HG02759 (cell line): ENCODE measurements around the gene RAI14.

ENCODE experiments used
- ATAC-seq: cut with Tn5 transposase; IDR thresholded peaks from one replicate; pipeline ENCODE4 v1.9.1; 2021; ENCODE audit warnings: mild to moderate bottlenecking, moderate library complexity; ENCODE audit not compliant: unreplicated experiment

RAI14 gene

DNA sequence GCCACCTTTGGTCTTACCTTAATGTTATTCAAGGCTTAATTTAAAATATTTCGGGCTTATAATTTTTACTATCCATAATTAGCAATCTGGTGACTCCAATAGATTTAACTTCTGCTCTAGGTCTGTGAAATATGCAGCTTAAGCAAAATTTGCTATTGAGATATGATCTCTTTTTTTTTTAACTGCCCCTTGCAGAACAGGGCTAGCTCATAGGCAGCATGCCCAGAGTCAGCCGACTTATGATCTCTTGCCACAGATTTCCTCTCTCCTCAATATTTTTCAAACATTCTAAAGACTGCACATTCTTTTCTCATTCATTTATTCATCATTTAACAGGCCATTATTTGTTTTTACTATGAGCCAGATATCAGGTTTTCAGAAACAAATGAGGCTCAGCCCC is 187.4 kb downstream of the RAI14 start:
- ATAC-seq = no peak

DNA sequence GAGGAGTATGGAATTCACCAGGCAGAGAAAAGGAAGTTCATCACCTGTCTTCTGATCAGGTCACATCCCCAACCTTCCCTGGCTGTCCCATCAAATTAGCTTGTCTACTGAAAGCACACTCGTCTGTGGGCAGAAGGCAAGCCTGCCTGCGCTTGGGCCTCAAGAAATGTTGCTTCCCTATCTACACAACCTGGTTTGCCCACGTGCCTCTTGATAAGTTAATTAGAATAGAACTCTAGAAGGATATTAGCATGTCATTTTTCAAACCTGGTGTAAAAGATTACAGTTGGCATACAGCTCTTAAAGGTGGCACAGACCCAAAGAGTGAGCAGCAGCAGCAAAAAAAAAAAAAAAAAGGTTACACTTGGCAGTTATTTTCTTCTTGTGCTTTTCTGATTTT is 188.0 kb downstream of the RAI14 start:
- ATAC-seq = no peak

DNA sequence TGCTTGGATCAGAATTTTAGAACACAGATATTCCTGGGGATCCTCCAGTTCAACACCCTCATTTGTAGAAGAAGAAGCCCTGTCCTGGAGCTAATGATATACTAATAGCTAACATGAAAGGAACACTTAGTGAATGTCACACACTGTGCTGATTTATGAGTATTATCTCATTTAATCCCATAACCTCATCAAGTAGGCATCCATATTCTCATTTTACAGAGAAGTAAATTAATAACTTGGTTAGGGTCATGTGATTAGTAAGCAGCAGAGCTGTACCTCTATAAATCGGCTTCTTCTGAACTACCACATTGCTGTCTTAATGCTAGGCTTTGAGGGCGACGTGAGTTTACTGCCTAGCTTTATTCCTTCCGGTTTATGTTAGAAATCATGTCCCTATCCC is 188.9 kb downstream of the RAI14 start:
- no peak for ATAC-seq

DNA sequence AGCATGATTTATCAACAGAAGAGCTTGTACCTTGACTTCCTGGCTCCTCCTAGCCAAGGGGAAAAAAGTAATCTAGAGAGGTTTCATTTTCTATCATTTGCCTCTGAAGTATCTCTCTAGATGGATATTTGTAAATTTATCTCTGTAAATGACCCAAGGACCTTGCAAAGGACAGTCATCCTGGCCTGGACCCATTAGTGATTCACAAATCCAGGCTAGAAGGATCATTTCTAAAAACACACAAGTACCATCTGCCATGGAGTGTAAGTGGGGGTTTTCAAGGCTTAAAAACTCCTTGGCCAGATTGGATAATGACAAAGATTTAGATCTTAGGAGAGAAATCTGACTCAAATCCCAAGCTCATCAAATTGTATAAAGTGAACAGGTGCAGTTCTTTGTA is 190.9 kb downstream of the RAI14 start:
- ATAC-seq = no peak

DNA sequence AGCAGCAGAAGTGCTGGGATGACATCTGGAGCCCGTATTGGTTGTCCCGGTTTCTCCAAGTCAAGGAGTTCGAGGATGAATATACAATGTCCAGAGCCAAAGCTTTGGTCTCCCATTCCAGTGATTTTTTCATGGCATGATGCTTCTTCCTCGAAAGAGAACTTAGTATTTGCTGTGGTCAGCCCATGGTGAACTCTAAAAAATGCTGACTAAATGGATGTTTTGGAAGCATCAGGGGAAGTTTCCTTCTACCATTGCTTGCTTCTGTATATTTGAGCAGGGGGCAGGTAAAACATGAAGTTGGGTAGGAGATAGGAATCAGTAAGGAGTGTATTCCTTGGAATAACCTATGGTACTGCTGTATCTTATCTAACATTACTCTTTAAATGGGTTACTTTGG is 191.4 kb downstream of the RAI14 start:
- no peak for ATAC-seq

DNA sequence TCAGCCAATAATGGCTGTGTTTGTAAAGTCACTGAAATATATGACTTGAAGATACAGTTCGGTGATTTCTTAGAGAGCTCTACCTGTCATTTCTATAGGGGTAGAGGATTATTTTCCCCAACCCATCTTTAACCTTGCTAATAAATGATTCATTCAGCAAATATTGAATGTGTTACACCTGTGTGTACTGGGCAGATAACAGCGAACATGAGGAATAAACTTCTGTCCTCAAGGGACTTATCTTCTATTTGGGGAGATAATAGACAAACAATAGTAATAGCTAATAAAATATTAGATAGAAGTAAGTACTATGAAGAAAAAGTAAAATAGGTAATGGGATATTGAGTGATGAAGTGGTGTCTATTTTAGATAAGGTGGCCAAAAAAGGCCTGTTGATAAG is 192.1 kb downstream of the RAI14 start:
- no peak for ATAC-seq

DNA sequence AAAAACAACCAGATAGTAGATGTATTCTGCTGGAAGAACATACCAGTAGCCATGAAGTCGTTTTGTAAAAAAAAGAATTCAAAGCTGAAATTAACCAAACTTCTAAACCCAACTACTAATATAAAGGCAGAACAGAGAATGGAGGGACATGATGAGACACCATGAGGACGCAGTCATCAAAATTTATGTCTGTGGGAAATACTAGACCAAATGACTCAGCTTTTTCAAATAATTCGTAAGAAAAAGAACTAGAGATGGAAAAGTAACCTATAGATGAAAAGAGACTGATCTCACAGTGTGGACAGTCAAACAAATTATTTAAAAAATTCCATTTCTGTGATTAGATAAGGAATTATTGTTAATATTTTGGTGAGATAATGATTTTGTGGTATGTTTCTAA is 193.1 kb downstream of the RAI14 start:
- no peak for ATAC-seq

DNA sequence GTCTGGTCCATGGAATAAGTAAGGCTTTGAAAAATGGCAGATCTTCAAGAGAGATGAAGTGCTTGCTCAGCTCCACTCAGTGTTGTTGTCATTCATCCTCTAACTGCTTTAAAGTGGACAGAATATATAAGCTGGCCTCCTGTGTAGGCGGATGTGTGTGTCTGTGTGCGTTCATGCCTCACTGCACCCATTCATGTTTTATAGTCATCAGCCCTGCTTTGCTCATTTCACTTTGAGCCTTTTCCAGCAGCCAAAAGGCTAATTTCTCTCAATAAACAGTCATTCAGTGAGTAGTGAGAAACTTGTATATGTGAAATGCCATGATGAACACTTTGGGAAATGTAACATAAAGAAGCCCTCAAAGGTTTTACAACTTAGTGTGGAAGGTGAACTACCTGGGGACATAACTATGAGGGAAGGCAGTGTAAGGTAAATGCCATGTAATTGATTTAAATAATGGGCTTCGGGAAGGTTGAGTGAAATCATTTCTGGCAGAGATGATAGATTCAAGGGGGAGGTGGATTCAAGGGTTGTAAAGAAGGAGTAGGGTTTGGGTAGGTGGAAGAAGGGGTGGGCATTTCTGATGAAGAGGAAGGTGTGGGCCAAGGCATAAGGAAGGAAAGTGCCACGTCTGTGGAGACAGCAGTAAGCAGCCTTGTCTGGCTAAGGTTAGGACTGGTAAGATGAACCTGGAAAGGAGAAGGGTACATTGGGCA is 198.5 kb downstream of the RAI14 start:
- ATAC-seq = peak; percentile 98

DNA sequence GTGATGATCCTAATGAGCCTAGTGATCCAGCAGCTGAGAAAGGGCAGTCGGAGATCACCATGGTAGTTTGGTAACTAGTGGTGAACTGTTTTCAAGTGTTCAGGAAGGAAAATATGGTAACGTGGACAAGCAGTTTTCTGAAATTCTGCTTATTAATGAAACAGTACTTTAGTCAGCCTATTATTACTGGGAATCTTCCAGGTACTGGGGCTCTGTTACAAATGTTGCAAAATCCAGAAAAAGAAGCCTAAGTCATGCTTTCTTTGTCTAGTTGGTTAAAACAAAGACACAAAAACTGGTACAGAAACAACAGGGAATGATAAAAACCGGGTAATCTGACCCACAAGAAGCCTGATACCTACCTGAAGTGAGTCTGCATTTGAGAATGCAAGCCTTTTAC is 201.0 kb downstream of the RAI14 start:
- no peak for ATAC-seq

DNA sequence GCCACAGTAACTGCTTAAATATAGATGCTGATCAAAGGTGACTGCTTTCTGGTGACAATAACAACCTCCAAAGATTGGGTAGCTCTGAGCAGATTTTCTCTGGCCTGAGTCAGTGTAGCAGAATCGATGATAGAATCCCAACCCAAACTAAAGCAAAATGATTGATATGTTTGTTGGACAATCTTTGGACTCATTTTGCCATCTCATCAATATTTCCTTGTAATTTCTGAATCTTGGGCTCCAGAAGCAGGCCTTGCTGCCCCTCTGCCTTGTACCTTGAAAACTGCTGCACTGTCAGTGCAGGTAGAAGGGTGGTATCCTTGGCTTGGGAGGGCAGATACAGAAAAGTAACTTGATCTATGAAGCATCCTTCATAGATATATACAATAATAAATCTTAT is 201.8 kb downstream of the RAI14 start:
- ATAC-seq = no peak

DNA sequence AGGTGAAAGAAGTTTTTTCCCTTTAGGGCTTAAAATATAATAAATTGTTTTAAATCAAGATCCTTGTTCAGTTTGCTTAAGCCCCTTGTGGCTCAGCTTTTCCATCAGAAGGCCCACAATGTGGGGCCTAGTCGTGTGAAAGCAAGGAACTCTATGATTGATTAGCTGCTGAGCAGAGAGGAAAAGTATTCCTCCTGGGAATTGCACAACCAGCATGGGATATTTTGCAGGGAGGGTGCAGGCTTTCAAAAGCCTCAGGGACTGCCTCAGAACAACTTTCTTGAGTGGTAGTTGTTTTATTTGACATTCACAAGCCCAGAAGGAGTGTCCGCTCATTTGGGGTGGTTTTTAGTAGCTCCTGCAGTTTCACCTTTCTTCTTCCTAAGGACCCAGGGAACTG is 202.7 kb downstream of the RAI14 start:
- no peak for ATAC-seq

DNA sequence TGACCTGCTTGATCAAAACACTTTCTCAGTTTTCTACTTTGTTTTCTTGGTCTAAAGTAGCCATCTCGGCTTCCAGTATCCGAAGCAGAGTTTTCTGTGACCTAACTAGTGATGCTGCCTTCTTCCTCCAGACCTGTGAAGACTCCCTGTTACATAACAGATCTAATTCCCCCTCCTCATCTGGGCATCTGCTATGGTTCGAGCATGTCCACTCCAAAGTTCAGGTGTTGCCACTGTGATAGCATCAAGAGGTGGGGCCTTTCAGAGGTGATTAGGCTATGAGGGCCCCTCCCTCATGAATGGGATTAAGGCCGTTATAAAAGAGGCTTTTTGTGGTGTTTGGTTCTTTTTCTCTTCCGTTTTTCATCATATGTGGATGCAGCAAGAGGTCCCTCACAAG is 203.1 kb downstream of the RAI14 start:
- ATAC-seq = no peak

DNA sequence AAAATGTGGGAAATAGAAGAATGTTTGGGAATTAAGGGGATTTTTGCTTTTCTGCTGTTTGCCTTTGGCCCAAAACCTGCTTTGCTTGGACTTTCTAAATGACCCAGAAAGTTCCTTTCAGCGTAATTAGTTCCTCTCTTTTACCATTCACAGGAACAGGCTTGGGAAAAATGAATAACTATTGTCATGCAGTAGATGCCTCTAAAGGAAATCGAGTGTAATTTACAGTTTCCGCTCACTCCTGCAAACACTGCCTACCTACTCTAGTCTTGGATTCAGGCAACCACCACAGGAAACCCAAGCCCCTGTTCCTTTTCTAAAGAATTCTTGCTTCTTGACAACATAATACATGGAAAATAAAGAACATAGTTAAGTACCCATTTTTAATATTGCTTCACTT is 207.8 kb downstream of the RAI14 start:
- ATAC-seq = no peak

DNA sequence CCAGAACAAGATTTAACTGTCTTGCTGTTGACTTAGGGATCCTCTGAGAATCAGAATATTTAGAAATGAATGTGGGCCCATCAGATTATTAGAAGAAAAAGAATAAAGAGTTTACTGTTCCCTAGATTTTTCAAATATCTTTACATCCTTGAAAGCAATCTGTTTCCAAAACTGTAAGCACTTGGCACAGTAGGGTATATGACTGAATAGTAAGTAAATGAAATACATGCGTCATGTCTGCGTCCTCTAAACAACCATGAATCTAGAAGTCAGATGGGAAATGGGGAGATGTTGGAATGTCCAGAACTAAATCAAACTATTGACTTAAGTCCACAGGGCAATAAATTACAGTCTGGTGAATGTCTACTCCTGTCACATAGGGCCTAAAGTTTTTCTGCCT is 209.0 kb downstream of the RAI14 start:
- ATAC-seq = no peak

DNA sequence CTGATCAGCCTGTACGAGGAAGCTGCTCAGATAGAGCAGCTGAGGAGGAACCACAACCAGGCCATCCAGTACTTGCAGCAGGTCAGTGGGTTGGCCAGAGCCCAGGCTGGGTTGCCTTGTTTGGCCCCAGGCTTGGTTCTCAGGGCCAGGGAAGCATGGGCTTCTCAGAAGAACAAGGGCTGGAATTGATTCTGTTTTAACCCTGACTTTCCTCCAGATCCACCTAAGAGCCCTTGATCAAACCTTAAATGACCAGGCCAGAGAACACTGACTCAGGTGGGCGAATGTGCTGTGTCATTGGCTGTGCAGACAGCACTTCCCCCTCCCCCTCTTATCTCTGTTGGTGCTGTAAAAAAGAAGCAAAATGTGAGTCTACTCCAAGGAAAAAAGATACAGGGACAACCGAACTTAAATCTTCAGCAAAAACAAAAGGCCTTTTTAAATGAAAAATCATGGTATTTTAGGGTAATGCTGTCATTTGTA is 210.9 kb downstream of the RAI14 start:
- ATAC-seq = no peak

DNA sequence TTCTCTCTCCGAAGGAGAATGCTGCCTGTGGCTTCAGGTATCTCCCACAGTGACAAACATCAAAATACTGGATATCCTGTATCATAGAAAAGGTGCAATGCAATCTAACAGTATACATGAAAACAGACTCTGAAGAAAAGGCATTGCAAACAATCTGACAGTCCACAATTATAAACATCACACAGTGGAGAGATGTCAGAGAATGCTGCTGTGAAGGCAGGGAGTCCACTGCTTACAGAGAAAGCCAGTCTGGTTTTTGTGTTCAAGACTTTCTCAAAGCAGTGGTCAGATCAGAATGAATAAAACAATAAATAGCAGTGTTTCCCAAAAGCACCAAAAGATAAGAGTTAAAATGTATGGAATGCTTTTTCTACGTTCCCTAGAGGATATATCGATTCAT is 211.5 kb downstream of the RAI14 start:
- ATAC-seq = no peak

DNA sequence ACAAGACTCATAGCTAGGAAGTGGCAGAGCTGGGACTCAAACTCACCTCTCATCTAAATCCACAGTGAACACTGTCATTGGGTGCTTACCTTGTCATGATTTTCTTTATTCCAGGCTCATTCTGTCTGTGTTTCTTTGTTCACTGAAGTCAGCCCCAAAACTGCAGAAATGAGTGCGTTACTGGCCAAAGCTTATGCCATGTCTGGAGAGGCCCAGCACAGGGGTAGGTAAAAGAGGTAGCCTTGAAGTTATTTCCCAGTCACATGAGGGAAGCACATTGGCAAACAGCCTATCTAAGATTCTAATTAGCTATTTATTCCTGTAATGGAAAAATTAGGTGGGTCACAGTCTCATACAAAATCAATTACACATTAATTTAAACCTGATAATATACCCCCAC is 212.7 kb downstream of the RAI14 start:
- ATAC-seq = no peak

DNA sequence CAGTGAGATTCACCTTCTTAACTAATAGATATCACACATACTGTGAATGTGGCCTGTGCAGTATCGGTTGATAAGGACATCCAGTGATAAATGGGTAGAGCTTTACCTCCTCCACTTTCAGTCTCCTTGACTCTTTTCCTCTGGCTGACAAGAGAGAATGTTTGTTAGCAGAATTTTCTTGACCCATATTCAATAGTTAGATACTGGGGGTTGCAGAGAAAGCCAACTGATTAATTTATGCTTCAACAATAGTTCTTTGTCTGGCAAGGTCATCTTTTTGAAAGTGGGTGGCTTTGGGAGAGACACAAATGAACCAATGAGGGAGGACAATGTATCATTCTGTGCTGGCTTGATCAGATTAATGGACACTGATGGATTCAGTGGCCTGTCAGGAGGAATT is 213.1 kb downstream of the RAI14 start:
- no peak for ATAC-seq

DNA sequence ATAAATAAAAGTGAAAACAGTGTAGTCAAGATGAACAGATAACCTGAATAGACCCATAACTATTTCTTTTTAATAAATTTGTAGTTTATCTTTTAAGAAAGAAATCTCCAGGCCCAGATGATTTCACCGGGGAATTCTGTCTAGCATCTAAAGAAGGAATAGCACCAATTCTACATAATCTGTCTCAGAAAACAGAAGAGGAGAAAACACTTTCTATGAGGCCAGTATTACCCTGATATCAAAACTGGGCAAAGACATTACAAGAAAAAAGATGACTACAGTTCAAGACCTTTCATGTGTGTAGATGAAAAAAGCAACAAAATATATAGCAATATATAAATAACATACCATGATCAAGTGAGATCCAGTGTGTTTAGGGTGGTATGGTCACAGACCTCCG is 214.3 kb downstream of the RAI14 start:
- no peak for ATAC-seq

DNA sequence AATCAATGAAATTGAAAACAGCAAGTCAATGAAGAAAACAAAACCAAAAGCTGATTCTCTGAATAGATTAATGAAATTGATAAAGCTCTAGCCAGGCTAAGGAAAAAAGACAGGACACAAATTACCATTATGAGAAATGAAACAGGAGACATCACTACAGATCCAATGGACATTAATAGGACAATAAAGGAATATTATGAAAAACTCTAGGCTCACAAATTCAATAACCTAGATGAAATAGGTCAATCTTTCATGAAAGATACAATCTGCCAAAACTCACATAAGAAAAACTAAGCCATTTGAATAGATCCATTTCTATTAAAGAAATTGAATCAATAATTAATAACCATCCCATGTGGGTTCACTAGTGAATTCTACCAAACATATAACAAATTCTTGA is 220.1 kb downstream of the RAI14 start:
- no peak for ATAC-seq

DNA sequence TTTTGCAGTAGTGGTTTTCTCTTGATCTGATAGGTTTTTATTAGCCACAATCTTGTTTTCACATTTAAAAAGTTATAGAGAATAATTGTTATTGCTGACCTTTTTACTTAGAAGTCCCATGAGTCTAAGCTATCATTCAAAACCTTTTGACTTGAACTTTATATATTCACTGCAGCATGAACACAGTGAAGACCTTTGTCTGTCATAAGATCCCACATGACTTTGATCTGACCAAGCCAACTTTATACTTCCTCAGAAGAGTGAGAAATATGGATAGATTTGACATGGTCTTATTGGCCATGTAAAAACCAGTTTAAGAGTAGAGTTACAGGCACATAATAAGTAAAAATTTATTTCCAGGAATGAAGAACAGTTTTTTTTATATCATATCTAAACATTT is 225.1 kb downstream of the RAI14 start:
- no peak for ATAC-seq
